Right cardiac atrium (tissue), 5 donors: ENCODE measurements around the gene IQCF6. TPM values are rescaled to one million over a fixed set of nuclear protein-coding genes. Genes with fewer than 3 reads are reported as not detected.
A peak's percentile ranks its signal among the peaks of the same experiment; 100 is the strongest.
"Not testable (repeated sequence)": the region's sequence is repeated elsewhere in the genome, so short reads cannot be mapped to it uniquely, and the experiment has no call there.

Source experiments
- ATAC-seq, 2 donors: fragments of 200-7000 bp; cut with Tn5 transposase; one replicate each; pipeline versions ENCODE4 v1.8.0 to v1.9.1; 2020; ENCODE audit warnings: moderate library complexity in 2 of 2, mild to moderate bottlenecking in 1 of 2
- DNase-seq, 3 donors: peaks; one replicate each; pipeline ENCODE4 v3.0.0-alpha.2; 2020
- H3K27ac ChIP-seq: one replicate; pipeline ENCODE4 v1.5.1; 2013; ENCODE audit warnings: mild to moderate bottlenecking, low read length, control low read depth, moderate library complexity
- H3K27me3 ChIP-seq: one replicate; pipeline ENCODE4 v1.6.1; 2013; ENCODE audit not compliant: control insufficient read depth, insufficient read depth
- H3K4me1 ChIP-seq: one replicate; pipeline ENCODE4 v1.6.1; 2013; ENCODE audit warnings: low read length; ENCODE audit not compliant: control insufficient read depth, insufficient read depth
- H3K4me3 ChIP-seq: one replicate; pipeline ENCODE4 v1.5.1; 2013; ENCODE audit warnings: low read length, control low read depth
- H3K9me3 ChIP-seq: one replicate; pipeline ENCODE4 v1.6.1; 2013; ENCODE audit warnings: low read length; ENCODE audit not compliant: control insufficient read depth
- WGBS: extraction: QIAGEN DNeasy Blood & Tissue Kit; methylation state at CpG from one replicate; pipeline ENCODE4 v1.1.7; 2013; 5-methylcytosine and 5-hydroxymethylcytosine counted together
- intact Hi-C, 4 donors: fragments of 100-400 bp; cut with DNase I; formaldehyde crosslinking; loops; one replicate each; pipeline versions ENCODE4 v1.11.0 to v1.14.0; 2022 to 2023
- polyA plus RNA-seq: library from polyadenylated mRNA; stranded (reverse); fragments of 200-250 nt; gene quantifications from one replicate; pipeline ENCODE4 v1.2.3, GENCODE V29; 2013
- total RNA-seq, 4 donors: library from RNA; stranded (reverse); fragmentation: NEBNext Ultra II Directional; extraction: Animal tissue kit (Norgen Biotek cat#: 25700); gene quantifications; one replicate each; pipeline ENCODE4 v1.2.1, GENCODE V29; 2021
- donor health status: healthy with polysubstance abuse.
- donor health status: DM: no; HTN: yes; CAD: no.
- donor health status: DM: no; HTN: no; CAD: no.
- donor health status: DM: no; HTN: yes; CAD: no; lungs with severe emphysema.
- donor health status: DM: yes; HTN: yes; CAD: no.

The IQCF6 gene
- total and polyA plus RNA-seq, 5 donors, result not detected

DNA sequence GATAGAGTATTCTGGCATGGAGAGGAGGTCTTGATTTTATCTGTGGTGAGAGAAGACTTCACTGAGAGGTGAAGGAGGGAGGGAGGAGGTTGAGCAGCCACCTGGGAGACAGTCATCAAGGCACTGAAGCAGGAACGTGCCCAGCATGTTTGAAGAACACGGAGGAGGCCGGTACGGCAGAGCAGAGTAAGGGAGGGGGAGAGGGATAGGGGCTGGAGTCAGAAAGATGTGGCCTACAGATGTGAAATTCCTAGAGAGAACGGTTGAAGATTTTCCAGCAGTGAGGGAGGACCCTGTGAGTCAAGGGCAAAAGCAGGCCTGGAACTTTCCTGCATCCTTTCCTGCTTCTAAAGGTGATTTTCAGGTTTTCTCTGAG lies 21.7 kb upstream of the IQCF6 start:
- H3K4me3 ChIP-seq, result no peak overlapping the region
- no peaks in the 10 kb centered on the region for H3K4me1 ChIP-seq
- DNase-seq (no peak), ATAC-seq (no peak)
- intact Hi-C loops, result loop anchor here (5.0 to 10.0 kb wide), 4 partner anchors 86 to 298 kb away; partner anchors contain the start of gene DCAF1 (in 3 of the 4)
- H3K27ac ChIP-seq, result no peak overlapping the region
- H3K9me3 ChIP-seq, result no peaks in the 10 kb centered on the region
- H3K27me3 ChIP-seq, result no peaks in the 10 kb centered on the region
- 70% methylated on average over 5 of the region's 5 CpGs for WGBS

- Histone ChIP-seq H3K27ac (no peak overlapping the region), H3K27me3 (no peaks in the 10 kb centered on the region), H3K9me3 (no peaks in the 10 kb centered on the region), H3K4me1 (no peaks in the 10 kb centered on the region), H3K4me3 (no peak overlapping the region)
- intact Hi-C loops, result loop anchor here (5.0 to 10.0 kb wide), 4 partner anchors 85 to 298 kb away; partner anchors contain the start of gene DCAF1 (in 3 of the 4)
- ATAC-seq (peak in 1 of 2 donors; percentile 53), DNase-seq (no peak)
- 21% methylated on average over 3 of the region's 3 CpGs for WGBS
Observed at GRCh38 chr3:51799879-51800749, 21.1 kb upstream of the IQCF6 start.

DNA sequence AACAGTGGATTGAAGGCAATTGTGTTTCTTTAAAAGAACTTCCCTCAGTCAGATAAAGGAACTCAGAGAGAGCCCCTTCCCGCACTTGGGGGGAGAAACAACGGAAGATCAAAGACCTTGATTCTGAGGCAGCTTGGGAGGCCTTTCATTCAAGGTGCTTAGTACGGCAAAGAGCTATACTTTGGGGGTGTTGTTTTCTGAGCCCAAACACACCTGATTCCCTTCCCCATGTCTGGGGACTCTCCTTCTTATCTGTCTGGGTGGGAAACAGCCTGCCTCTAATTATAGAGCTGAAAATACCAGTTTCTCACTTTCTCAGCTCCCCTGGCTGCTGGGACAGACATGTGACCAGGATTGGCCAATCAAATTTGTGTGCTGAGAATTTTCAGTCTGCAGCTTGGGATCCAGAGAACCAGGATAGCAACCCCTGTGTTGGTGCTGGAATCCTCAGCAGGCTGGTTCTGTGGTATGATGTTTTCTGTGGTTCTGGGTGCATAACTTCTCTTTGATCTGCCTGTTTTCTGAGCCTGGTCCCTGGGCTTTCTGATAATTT lies 19.4 kb upstream of the IQCF6 start:
- Histone ChIP-seq H3K9me3 (no peaks in the 10 kb centered on the region), H3K4me3 (no peak overlapping the region), H3K4me1 (no peaks in the 10 kb centered on the region), H3K27me3 (no peaks in the 10 kb centered on the region), H3K27ac (no peak overlapping the region)
- ATAC-seq (no peak), DNase-seq (no peak)
- intact Hi-C loops, result no loop called here
- WGBS, result 19% methylated on average over 3 of the region's 3 CpGs

DNA sequence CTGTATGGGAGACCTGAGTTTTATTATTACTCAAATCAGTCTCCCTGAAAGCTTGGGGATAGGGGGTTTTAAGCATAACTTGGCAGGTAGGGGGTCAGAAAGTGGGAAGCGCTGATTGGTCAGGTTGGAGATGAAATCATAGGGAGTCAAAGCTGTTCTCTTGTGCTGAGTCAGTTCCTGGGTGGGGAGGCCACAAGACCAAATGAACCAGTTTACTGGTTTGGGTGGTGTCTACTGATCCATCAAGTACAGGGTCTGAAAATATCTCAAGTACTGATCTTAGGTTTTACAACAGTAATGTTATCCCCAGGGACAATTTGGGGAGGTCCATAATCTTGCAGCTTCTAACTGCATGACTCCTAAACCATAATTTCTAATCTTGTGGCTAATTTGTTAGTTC lies 17.8 kb upstream of the IQCF6 start:
- intact Hi-C loops, result no loop called here
- ATAC-seq (no peak), DNase-seq (no peak)
- H3K27ac ChIP-seq, result no peak overlapping the region
- H3K4me1 ChIP-seq, result no peaks in the 10 kb centered on the region
- WGBS, result 95% methylated on average over 1 of the region's 1 CpG
- H3K4me3 ChIP-seq, result no peak overlapping the region
- no peaks in the 10 kb centered on the region for H3K27me3 ChIP-seq
- H3K9me3 ChIP-seq, result no peaks in the 10 kb centered on the region

- Histone ChIP-seq H3K4me3 (no peak overlapping the region), H3K27ac (no peak overlapping the region), H3K4me1 (no peaks in the 10 kb centered on the region), H3K9me3 (no peaks in the 10 kb centered on the region), H3K27me3 (no peaks in the 10 kb centered on the region)
- WGBS, result 41% methylated on average over 2 of the region's 2 CpGs
- intact Hi-C loops, result no loop called here
- ATAC-seq, result no peak
- no peak for DNase-seq
Observed at GRCh38 chr3:51794206-51794605, 15.2 kb upstream of the IQCF6 start.

DNA sequence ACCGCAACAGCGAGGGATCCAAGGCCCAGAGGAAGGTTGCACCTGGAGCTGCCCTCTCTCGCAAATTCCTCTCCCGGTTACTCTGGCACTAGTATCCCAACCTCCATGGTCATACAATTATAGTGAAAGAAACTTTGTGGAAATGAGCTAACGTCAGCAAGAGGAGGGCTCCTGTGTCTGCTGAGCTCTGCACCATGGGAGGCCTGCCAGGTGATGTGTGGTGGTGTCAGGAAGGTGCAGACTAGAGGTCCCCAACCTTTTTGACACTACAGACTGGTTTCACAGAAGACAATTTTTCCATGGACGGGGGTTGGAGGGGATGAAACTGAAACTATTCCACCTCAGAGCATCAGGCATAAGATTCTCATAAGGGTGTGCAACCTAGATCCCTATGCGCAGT lies 13.2 kb upstream of the IQCF6 start:
- Histone ChIP-seq H3K27me3 (no peaks in the 10 kb centered on the region), H3K27ac (no peak overlapping the region), H3K4me1 (no peaks in the 10 kb centered on the region), H3K4me3 (no peak overlapping the region), H3K9me3 (no peaks in the 10 kb centered on the region)
- 80% methylated on average over 7 of the region's 7 CpGs for WGBS
- intact Hi-C loops, result no loop called here
- DNase-seq (no peak), ATAC-seq (no peak)

GRCh38 chr3:51789437-51789836 lies 10.4 kb upstream of the IQCF6 start:
- no peak overlapping the region for H3K27ac ChIP-seq
- WGBS, result 95% methylated on average over 1 of the region's 1 CpG
- H3K4me1 ChIP-seq, result no peaks in the 10 kb centered on the region
- intact Hi-C loops, result no loop called here
- no peak for ATAC-seq
- no peaks in the 10 kb centered on the region for H3K9me3 ChIP-seq
- no peaks in the 10 kb centered on the region for H3K27me3 ChIP-seq
- DNase-seq, result no peak
- H3K4me3 ChIP-seq, result no peak overlapping the region

- H3K27ac ChIP-seq, H3K4me1 ChIP-seq, intact Hi-C loops, H3K4me3 ChIP-seq, H3K27me3 ChIP-seq, H3K9me3 ChIP-seq, ATAC-seq, DNase-seq: not testable (repeated sequence)
Observed at GRCh38 chr3:51787576-51787975, 8.5 kb upstream of the IQCF6 start.

DNA sequence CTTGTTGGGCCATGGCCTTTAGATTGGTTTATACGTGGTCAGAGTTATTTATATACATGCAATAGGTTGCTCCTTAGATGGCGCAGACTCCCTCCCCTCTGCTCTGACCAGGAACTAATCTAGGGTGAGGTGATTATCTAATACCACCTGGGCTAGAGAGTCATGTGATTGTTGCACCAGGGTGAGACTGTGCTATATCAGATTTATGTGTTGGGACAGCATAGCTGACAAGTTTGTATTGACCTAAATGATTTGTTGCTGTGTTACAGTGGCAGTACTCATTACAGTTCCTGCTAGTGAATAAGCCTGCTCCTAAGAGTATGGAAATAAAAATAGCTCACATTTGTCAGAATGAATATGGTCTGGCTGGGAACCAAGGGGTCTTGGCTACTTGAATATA lies 7.2 kb upstream of the IQCF6 start:
- H3K9me3 ChIP-seq, result no peaks in the 10 kb centered on the region
- ATAC-seq (no peak), DNase-seq (no peak)
- intact Hi-C loops, result no loop called here
- H3K4me1 ChIP-seq, result no peaks in the 10 kb centered on the region
- no peaks in the 10 kb centered on the region for H3K27me3 ChIP-seq
- WGBS, result 59% methylated on average over 2 of the region's 2 CpGs
- H3K27ac ChIP-seq, result no peak overlapping the region
- H3K4me3 ChIP-seq, result no peak overlapping the region

DNA sequence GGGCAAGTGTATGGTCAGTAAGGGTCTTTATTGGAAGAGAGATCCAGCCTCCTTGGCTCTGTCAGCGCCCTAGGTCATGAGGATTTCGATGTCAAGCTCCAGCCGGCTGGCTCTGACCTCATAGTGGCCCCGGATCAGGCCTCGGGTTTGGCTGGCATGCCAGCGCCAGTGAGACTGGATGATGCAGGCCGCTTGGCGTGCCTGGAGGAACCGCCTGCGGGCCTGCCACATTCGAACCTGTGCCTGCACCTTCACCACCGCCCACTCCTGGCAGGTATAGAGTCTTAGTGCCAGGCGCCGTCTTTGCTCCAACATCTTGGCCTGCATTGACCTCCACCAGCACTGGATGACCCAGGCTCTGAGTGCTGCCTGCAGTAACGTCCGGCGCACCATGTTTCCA lies 483 bp downstream of the IQCF6 start:
- 94% methylated on average over 17 of the region's 17 CpGs for WGBS
- peak in 1 of 2 donors; percentile 21 for ATAC-seq
- peak in 1 of 3 donors; percentile 40 for DNase-seq
- intact Hi-C loops, result no loop called here
- H3K27me3 ChIP-seq, result no peaks in the 10 kb centered on the region
- no peak overlapping the region for H3K27ac ChIP-seq
- no peaks in the 10 kb centered on the region for H3K9me3 ChIP-seq
- H3K4me3 ChIP-seq, result no peak overlapping the region
- H3K4me1 ChIP-seq, result peaks cover 3% of the 10 kb centered on the region

GRCh38 chr3:51777985-51778384 lies 1.1 kb downstream of the IQCF6 start:
- Histone ChIP-seq H3K27ac (no peak overlapping the region), H3K4me3 (no peak overlapping the region), H3K27me3 (no peaks in the 10 kb centered on the region), H3K9me3 (no peaks in the 10 kb centered on the region), H3K4me1 (peaks cover 3% of the 10 kb centered on the region)
- ATAC-seq (peak; percentile 58 to 80), DNase-seq (peak; percentile 51 to 79 (median 76))
- intact Hi-C loops, result no loop called here
- WGBS, result 45% methylated on average over 3 of the region's 3 CpGs
